ENCODE measurements around the gene ABI2. TPM values are rescaled to one million over a fixed set of nuclear protein-coding genes. Genes with fewer than 3 reads are reported as not detected.
"Not testable (repeated sequence)": the region's sequence is repeated elsewhere in the genome, so short reads cannot be mapped to it uniquely, and the experiment has no call there.

ABI2 gene
- polyA plus RNA-seq, 2 donors: 5.1 to 6.4 TPM

DNA sequence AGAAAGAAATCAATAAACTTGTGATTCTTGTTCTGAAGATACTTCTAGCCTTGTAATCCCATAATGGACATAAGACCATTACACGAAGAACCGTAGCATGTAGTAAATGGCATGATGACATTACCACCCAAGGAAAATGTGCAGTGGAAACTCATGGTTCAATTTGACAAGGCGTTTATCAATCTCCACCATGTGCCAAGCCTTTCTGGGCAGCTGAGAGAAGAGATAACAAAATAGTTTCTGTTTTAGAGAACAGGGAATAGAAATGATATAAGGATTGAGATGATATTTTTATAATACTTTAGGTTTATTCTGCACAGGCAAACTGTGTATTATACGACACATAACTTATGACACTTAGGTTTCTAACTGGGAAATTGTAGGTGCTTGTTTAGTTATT is 19.2 kb downstream of the ABI2 start:
- no peaks in the 10 kb centered on the region for H3K9me3 ChIP-seq (ENCODE audit: control insufficient read depth in 2 of 2, insufficient read depth in 1 of 2, low read depth in 1 of 2, low read length in 1 of 2)
- no peak overlapping the region for H3K4me3 ChIP-seq (ENCODE audit: low read depth in 1 of 2, low read length in 2 of 2)
- H3K36me3 ChIP-seq (ENCODE audit: control insufficient read depth in 2 of 2, insufficient read depth in 2 of 2, low read length in 1 of 2): no peaks in the 10 kb centered on the region
- WGBS, 2 donors: 80 to 85% methylated on average over 4 of the region's 4 CpGs
- no peaks in the 10 kb centered on the region for H3K4me1 ChIP-seq (ENCODE audit: control insufficient read depth in 2 of 2, insufficient read depth in 2 of 2, low read length in 1 of 2)
- no peaks in the 10 kb centered on the region for H3K27me3 ChIP-seq (ENCODE audit: control insufficient read depth in 1 of 2, insufficient read depth in 2 of 2, low read length in 2 of 2)
- no peak overlapping the region for H3K27ac ChIP-seq (ENCODE audit: low read depth in 2 of 2, low read length in 1 of 2)

GRCh38 chr2:203352604-203353255 is 24.5 kb downstream of the ABI2 start:
- WGBS, 2 donors: 82 to 87% methylated on average over 5 of the region's 5 CpGs
- Histone ChIP-seq H3K4me1 (ENCODE audit: control insufficient read depth in 2 of 2, insufficient read depth in 2 of 2, low read length in 1 of 2) (no peaks in the 10 kb centered on the region), H3K9me3 (ENCODE audit: control insufficient read depth in 2 of 2, insufficient read depth in 1 of 2, low read depth in 1 of 2, low read length in 1 of 2) (no peaks in the 10 kb centered on the region), H3K36me3 (ENCODE audit: control insufficient read depth in 2 of 2, insufficient read depth in 2 of 2, low read length in 1 of 2) (no peaks in the 10 kb centered on the region), H3K27me3 (ENCODE audit: control insufficient read depth in 1 of 2, insufficient read depth in 2 of 2, low read length in 2 of 2) (no peaks in the 10 kb centered on the region), H3K4me3 (ENCODE audit: low read depth in 1 of 2, low read length in 2 of 2) (no peak overlapping the region), H3K27ac (ENCODE audit: low read depth in 2 of 2, low read length in 1 of 2) (no peak overlapping the region)

DNA sequence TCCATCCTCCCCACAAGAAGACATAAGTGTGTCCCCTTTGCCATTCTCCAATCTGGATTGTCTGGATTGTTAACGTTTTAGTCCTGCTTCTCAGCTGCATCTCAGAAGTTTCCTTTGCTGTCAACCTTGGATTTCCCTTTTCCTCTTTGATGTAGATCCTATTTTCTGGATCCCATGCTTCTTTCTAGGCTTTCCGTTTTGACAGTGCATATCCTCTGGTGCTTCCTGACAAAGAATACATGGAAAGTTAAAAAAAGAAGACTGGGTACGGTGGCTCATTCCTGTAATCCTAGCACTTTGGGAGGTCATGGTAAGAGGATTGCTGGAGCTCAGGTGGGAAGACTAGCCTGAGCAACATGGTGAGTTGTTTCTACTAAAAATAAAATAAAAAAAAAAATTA is 26.8 kb downstream of the ABI2 start:
- Histone ChIP-seq H3K4me3 (ENCODE audit: low read depth in 1 of 2, low read length in 2 of 2) (no peak overlapping the region), H3K9me3 (ENCODE audit: control insufficient read depth in 2 of 2, insufficient read depth in 1 of 2, low read depth in 1 of 2, low read length in 1 of 2) (no peaks in the 10 kb centered on the region), H3K27me3 (ENCODE audit: control insufficient read depth in 1 of 2, insufficient read depth in 2 of 2, low read length in 2 of 2) (no peaks in the 10 kb centered on the region), H3K27ac (ENCODE audit: low read depth in 2 of 2, low read length in 1 of 2) (no peak overlapping the region), H3K36me3 (ENCODE audit: control insufficient read depth in 2 of 2, insufficient read depth in 2 of 2, low read length in 1 of 2) (no peaks in the 10 kb centered on the region), H3K4me1 (ENCODE audit: control insufficient read depth in 2 of 2, insufficient read depth in 2 of 2, low read length in 1 of 2) (no peaks in the 10 kb centered on the region)
- 82 to 83% methylated on average over 3 of the region's 3 CpGs for WGBS, 2 donors

DNA sequence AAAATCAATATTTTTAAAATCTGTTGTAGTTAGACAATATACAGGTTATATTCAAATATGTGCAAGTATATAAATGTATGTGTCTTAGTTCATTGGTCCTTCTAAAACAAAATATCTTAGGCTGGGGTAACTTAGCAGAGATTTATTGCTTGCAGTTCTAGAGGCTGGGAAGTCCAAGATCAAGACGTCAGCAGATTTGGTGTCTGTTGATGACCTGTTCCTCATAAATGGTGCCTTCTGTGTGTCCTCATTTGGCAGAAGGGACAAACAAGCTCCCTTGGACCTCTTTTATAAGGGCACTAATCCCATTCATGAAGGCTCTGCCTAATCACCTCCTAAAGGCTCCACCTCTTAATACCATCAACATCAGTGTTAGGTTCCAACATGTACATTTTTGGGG is 31.3 kb downstream of the ABI2 start:
- Histone ChIP-seq H3K27me3 (ENCODE audit: control insufficient read depth in 1 of 2, insufficient read depth in 2 of 2, low read length in 2 of 2) (no peaks in the 10 kb centered on the region), H3K4me3 (ENCODE audit: low read depth in 1 of 2, low read length in 2 of 2) (no peak overlapping the region), H3K4me1 (ENCODE audit: control insufficient read depth in 2 of 2, insufficient read depth in 2 of 2, low read length in 1 of 2) (no peaks in the 10 kb centered on the region), H3K27ac (ENCODE audit: low read depth in 2 of 2, low read length in 1 of 2) (no peak overlapping the region), H3K9me3 (ENCODE audit: control insufficient read depth in 2 of 2, insufficient read depth in 1 of 2, low read depth in 1 of 2, low read length in 1 of 2) (no peaks in the 10 kb centered on the region), H3K36me3 (ENCODE audit: control insufficient read depth in 2 of 2, insufficient read depth in 2 of 2, low read length in 1 of 2) (no peaks in the 10 kb centered on the region)
- WGBS, 2 donors: 92 to 98% methylated on average over 1 of the region's 1 CpG

- Histone ChIP-seq H3K4me3 (ENCODE audit: low read depth in 1 of 2, low read length in 2 of 2) (no peak overlapping the region), H3K27ac (ENCODE audit: low read depth in 2 of 2, low read length in 1 of 2) (no peak overlapping the region)
- 53 to 70% methylated on average over 3 of the region's 3 CpGs for WGBS, 2 donors
These were observed 32.7 kb downstream of the ABI2 start for GRCh38 chr2:203360833-203361430.

GRCh38 chr2:203361495-203361894 is 33.3 kb downstream of the ABI2 start:
- H3K36me3 ChIP-seq (ENCODE audit: control insufficient read depth in 2 of 2, insufficient read depth in 2 of 2, low read length in 1 of 2): no peaks in the 10 kb centered on the region
- H3K9me3 ChIP-seq (ENCODE audit: control insufficient read depth in 2 of 2, insufficient read depth in 1 of 2, low read depth in 1 of 2, low read length in 1 of 2): no peaks in the 10 kb centered on the region
- no peaks in the 10 kb centered on the region for H3K4me1 ChIP-seq (ENCODE audit: control insufficient read depth in 2 of 2, insufficient read depth in 2 of 2, low read length in 1 of 2)
- no peak overlapping the region for H3K4me3 ChIP-seq (ENCODE audit: low read depth in 1 of 2, low read length in 2 of 2)
- no peak overlapping the region for H3K27ac ChIP-seq (ENCODE audit: low read depth in 2 of 2, low read length in 1 of 2)
- 61 to 70% methylated on average over 2 of the region's 2 CpGs for WGBS, 2 donors
- H3K27me3 ChIP-seq (ENCODE audit: control insufficient read depth in 1 of 2, insufficient read depth in 2 of 2, low read length in 2 of 2): no peaks in the 10 kb centered on the region

More at GRCh38 chr2:203360833-203361430, 32.7 kb downstream of the ABI2 start:
- Histone ChIP-seq H3K9me3 (ENCODE audit: control insufficient read depth in 2 of 2, insufficient read depth in 1 of 2, low read depth in 1 of 2, low read length in 1 of 2) (no peaks in the 10 kb centered on the region), H3K4me1 (ENCODE audit: control insufficient read depth in 2 of 2, insufficient read depth in 2 of 2, low read length in 1 of 2) (no peaks in the 10 kb centered on the region), H3K27me3 (ENCODE audit: control insufficient read depth in 1 of 2, insufficient read depth in 2 of 2, low read length in 2 of 2) (no peaks in the 10 kb centered on the region), H3K36me3 (ENCODE audit: control insufficient read depth in 2 of 2, insufficient read depth in 2 of 2, low read length in 1 of 2) (no peaks in the 10 kb centered on the region)

DNA sequence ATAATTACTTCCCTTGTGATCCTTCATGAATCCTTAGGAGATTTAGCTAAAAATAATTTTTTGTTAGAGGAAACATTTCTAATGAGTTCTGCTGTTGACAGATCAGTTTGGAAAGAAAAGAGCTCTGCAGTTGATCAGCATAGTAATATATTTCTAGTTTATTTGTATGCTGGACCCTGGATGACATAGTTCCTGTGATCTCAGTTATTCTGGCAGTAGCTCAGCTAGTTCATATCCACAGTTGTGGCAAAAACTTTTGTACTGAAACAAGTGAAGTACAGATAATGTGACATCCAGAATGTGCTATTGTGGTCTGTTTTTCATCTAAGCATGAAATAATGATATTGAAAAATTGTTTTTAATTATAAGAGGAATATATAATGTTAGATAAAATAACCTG is 33.7 kb downstream of the ABI2 start:
- no peak overlapping the region for H3K27ac ChIP-seq (ENCODE audit: low read depth in 2 of 2, low read length in 1 of 2)
- H3K4me1 ChIP-seq (ENCODE audit: control insufficient read depth in 2 of 2, insufficient read depth in 2 of 2, low read length in 1 of 2): no peaks in the 10 kb centered on the region
- H3K27me3 ChIP-seq (ENCODE audit: control insufficient read depth in 1 of 2, insufficient read depth in 2 of 2, low read length in 2 of 2): no peaks in the 10 kb centered on the region
- no peak overlapping the region for H3K4me3 ChIP-seq (ENCODE audit: low read depth in 1 of 2, low read length in 2 of 2)
- no peaks in the 10 kb centered on the region for H3K36me3 ChIP-seq (ENCODE audit: control insufficient read depth in 2 of 2, insufficient read depth in 2 of 2, low read length in 1 of 2)
- H3K9me3 ChIP-seq (ENCODE audit: control insufficient read depth in 2 of 2, insufficient read depth in 1 of 2, low read depth in 1 of 2, low read length in 1 of 2): no peaks in the 10 kb centered on the region

- no peaks in the 10 kb centered on the region for H3K36me3 ChIP-seq (ENCODE audit: control insufficient read depth in 2 of 2, insufficient read depth in 2 of 2, low read length in 1 of 2)
- H3K4me3 ChIP-seq (ENCODE audit: low read depth in 1 of 2, low read length in 2 of 2): no peak overlapping the region
- H3K27me3 ChIP-seq (ENCODE audit: control insufficient read depth in 1 of 2, insufficient read depth in 2 of 2, low read length in 2 of 2): no peaks in the 10 kb centered on the region
- no peaks in the 10 kb centered on the region for H3K9me3 ChIP-seq (ENCODE audit: control insufficient read depth in 2 of 2, insufficient read depth in 1 of 2, low read depth in 1 of 2, low read length in 1 of 2)
- H3K27ac ChIP-seq (ENCODE audit: low read depth in 2 of 2, low read length in 1 of 2): no peak overlapping the region
- WGBS, 2 donors: 94 to 95% methylated on average over 5 of the region's 5 CpGs
- H3K4me1 ChIP-seq (ENCODE audit: control insufficient read depth in 2 of 2, insufficient read depth in 2 of 2, low read length in 1 of 2): no peaks in the 10 kb centered on the region
These were observed 38.7 kb downstream of the ABI2 start for GRCh38 chr2:203366639-203367466.

DNA sequence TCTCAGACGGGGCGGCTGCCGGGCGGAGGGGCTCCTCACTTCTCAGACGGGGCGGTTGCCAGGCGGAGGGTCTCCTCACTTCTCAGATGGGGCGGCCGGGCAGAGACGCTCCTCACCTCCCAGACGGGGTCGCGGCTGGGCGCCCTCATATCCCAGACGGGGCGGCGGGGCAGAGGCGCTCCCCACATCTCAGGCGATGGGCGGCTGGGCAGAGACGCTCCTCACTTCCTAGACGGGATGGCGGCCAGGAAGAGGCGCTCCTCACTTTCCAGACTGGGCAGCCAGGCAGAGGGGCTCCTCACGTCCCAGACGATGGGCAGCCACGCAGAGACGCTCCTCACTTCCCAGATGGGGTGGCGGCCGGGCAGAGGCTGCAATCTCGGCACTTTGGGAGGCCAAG is 44.5 kb downstream of the ABI2 start:
- not testable (repeated sequence) for H3K4me3 ChIP-seq (ENCODE audit: low read depth in 1 of 2, low read length in 2 of 2); H3K4me1 ChIP-seq (ENCODE audit: control insufficient read depth in 2 of 2, insufficient read depth in 2 of 2, low read length in 1 of 2); H3K9me3 ChIP-seq (ENCODE audit: control insufficient read depth in 2 of 2, insufficient read depth in 1 of 2, low read depth in 1 of 2, low read length in 1 of 2); H3K27me3 ChIP-seq (ENCODE audit: control insufficient read depth in 1 of 2, insufficient read depth in 2 of 2, low read length in 2 of 2); H3K27ac ChIP-seq (ENCODE audit: low read depth in 2 of 2, low read length in 1 of 2); H3K36me3 ChIP-seq (ENCODE audit: control insufficient read depth in 2 of 2, insufficient read depth in 2 of 2, low read length in 1 of 2)
- 95 to 96% methylated on average over 8 to 28 of the region's 31 CpGs for WGBS, 2 donors
